SK-N-MC (cell line): ENCODE data around the gene PERCC1.

Experiments
- EZH2 ChIP-seq: fragments of 200-600 bp; sonication (generic); IDR thresholded peaks from one replicate; pipeline ENCODE4 v1.6.1; 2017; ENCODE audit warnings: antibody characterized with exemption
- FOXP2 ChIP-seq: optimal IDR thresholded peaks from 2 replicates; pipeline ENCODE3; 2011; ENCODE audit warnings: mild to moderate bottlenecking, moderate library complexity; ENCODE audit not compliant: insufficient read depth; ENCODE audit errors: extremely low read length, control extremely low read depth
- POLR2AphosphoS5 ChIP-seq: IDR thresholded peaks from 2 replicates; pipeline ENCODE4 v1.6.1; 2012; ENCODE audit warnings: mild to moderate bottlenecking, low read depth, low read length, borderline replicate concordance

DNA sequence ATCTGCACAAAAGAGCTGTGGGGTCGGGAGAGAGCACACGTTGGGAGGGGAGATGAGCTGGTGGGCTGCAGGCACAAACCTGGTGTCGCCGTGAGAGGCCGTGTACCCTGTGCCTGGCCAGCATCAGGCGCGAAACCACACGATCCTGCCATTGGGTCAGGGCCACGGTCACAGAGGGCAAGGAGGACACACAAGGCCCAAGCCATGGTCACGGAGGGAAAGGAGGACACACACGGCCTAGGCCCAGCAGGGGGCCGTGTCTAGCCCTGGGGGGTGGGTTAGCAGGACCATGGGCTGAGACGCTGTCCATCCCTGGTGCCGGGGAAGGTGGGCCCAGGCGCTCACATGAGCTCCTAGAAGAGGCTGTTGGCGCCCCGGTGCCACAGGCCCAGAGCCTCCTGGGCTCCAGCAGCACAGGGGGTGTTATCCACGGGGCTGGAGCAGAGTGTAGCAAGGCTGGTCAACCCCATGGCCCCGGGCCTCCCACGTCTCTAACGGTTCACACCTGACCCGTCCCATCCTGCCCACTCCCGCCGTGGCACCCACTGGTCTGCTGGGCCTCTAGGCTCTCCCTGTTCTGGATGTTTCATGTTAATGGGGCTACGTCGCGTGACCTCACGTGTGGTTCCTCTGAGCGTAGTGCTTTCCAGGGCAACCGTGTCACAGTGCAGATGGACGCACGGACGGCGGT, 21.0 kb downstream of the PERCC1 start:
- TF ChIP-seq EZH2 (no peak), POLR2AphosphoS5 (no peak), FOXP2 (no peak)
